CD4-positive, alpha-beta T cell (primary cell): ENCODE results near the gene REEP1. TPM values are rescaled to one million over a fixed set of nuclear protein-coding genes. Genes with fewer than 3 reads are reported as not detected.

Experiments
- ATAC-seq: fragments of 200-7000 bp; cut with Tn5 transposase; one replicate; pipeline ENCODE4 v1.10.0; 2022; ENCODE audit warnings: mild to moderate bottlenecking; ENCODE audit not compliant: poor library complexity
- CTCF ChIA-PET: fragments of 350-600 bp; sonication (Branson Sonifier 250); formaldehyde crosslinking; loops from one replicate; lab custom pipeline; 2021; ENCODE audit warnings: antibody characterized with exemption, inconsistent platforms; lab: Charles Lee
- POLR2A ChIA-PET: fragments of 350-600 bp; sonication (Branson Sonifier 250); formaldehyde crosslinking; loops from one replicate; lab custom pipeline; 2021; ENCODE audit warnings: antibody characterized with exemption, inconsistent platforms; lab: Charles Lee
- DNase-seq, 14 experiments: peaks; one replicate each; pipeline ENCODE4 v3.0.0-alpha.2; 2013 to 2020; ENCODE audit warnings: mixed read lengths in 2 of 14
- H3K27ac ChIP-seq, 2 donors: one replicate each; pipeline versions ENCODE4 v1.5.1 to v1.7.0; 2013; ENCODE audit warnings: low read length in 2 of 2, low read depth in 1 of 2, mild to moderate bottlenecking in 1 of 2
- H3K27me3 ChIP-seq, 2 experiments: 1 replicate in 1 of 2; 2 replicates in 1 of 2; pipeline versions ENCODE4 v1.6.1 to v1.7.0; 2013; ENCODE audit warnings: low read length in 2 of 2, control low read depth in 1 of 2, mild to moderate bottlenecking in 1 of 2, moderate library complexity in 1 of 2; ENCODE audit not compliant: insufficient read depth in 2 of 2, control insufficient read depth in 1 of 2
- H3K36me3 ChIP-seq: one replicate; pipeline ENCODE4 v1.6.1; 2013; ENCODE audit warnings: low read length, control low read depth; ENCODE audit not compliant: insufficient read depth
- H3K4me1 ChIP-seq: one replicate; pipeline ENCODE4 v1.6.1; 2013; ENCODE audit warnings: low read length, control low read depth; ENCODE audit not compliant: insufficient read depth
- H3K4me3 ChIP-seq: one replicate; pipeline ENCODE4 v1.5.1; 2013; ENCODE audit warnings: mild to moderate bottlenecking, low read length, moderate library complexity
- H3K9me3 ChIP-seq, 2 experiments: 1 replicate in 1 of 2; 2 replicates in 1 of 2; pipeline versions ENCODE4 v1.6.1 to v1.7.0; 2013; ENCODE audit warnings: low read length in 2 of 2, mild to moderate bottlenecking in 2 of 2, control low read depth in 1 of 2, moderate library complexity in 1 of 2; ENCODE audit not compliant: control insufficient read depth in 1 of 2, insufficient read depth in 1 of 2
- H3K27ac Mint-ChIP-seq: one replicate; pipeline ENCODE4 v1.8.0; 2020; ENCODE audit warnings: mixed read lengths
- H3K27me3 Mint-ChIP-seq: one replicate; pipeline ENCODE4 v1.8.0; 2021; ENCODE audit warnings: mixed read lengths
- H3K36me3 Mint-ChIP-seq: one replicate; pipeline ENCODE4 v1.8.0; 2021; ENCODE audit warnings: low read depth, mixed read lengths
- H3K4me1 Mint-ChIP-seq: one replicate; pipeline ENCODE4 v1.8.0; 2021; ENCODE audit warnings: low read depth, mixed read lengths
- H3K4me3 Mint-ChIP-seq: one replicate; pipeline ENCODE4 v1.8.0; 2020; ENCODE audit warnings: mild to moderate bottlenecking, mixed read lengths
- H3K9me3 Mint-ChIP-seq: one replicate; pipeline ENCODE4 v1.8.0; 2020; ENCODE audit warnings: mixed read lengths
- CTCF ChIP-seq: fragments of 200-600 bp; IDR thresholded peaks from one replicate; pipeline ENCODE4 v1.8.0; 2022; ENCODE audit warnings: antibody characterized with exemption, mild to moderate bottlenecking
- intact Hi-C, 2 experiments: fragments of 100-400 bp; cut with DNase I in 1 of 2; cut with micrococcal nuclease in 1 of 2; formaldehyde crosslinking; loops; one replicate each; pipeline versions ENCODE4 v1.15.1 to v1.9.0; 2023 to 2025; cut with DNase I, micrococcal nuclease
- total RNA-seq, 174 experiments: library from RNA in 2 of 174; stranded (reverse) in 2 of 174; gene quantifications; one replicate each; pipeline ENCODE4 v1.2.3 and lab custom pipeline; 2021 to 2026

REEP1 gene
- total RNA-seq, 2 experiments from 2014 or later, result not detected

DNA sequence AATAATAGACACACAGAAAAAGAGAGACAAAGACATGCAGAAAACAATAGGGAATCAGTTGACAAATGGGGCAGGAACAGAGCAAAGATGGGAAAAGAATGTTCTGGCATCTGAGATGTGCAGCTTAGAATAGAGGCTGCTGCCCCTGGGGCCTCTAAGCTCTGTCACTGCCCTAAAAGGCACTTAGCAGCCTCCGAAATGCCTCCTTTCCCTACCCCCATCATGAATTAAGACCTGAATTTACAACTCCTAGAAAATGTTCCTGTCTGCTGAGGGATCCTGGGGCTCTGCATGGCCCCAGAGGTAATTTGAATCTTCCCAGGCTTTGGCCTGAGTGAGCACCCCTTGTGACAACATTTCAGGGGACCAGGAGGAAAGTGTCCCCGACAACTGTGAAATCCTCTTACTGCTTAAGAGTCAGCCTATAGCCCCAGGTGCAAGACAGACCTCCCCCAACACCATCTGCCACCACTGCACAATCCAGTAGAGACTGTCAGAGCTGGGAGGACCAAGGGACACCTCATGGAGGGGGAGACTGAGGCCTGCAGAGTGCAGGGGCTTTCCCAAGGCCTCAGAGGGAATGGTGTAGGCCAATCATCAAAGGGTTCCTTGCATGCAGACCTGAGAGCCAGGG lies 113.4 kb downstream of the REEP1 start:
- no peaks in the 10 kb centered on the region for H3K36me3 ChIP-seq
- intact Hi-C loops, result loop anchor here in 1 of 2 experiments (10.0 kb wide), 1 partner anchor 221 kb away; the partner anchor contains the start of gene KDM3A
- CTCF ChIA-PET, result no interaction called here
- ATAC-seq (no peak), DNase-seq (no peak)
- H3K4me3 Mint-ChIP-seq, result no peak overlapping the region
- H3K27ac ChIP-seq, result no peak overlapping the region
- no peaks in the 10 kb centered on the region for H3K36me3 Mint-ChIP-seq
- H3K4me3 ChIP-seq, result no peak overlapping the region
- no peaks in the 10 kb centered on the region for H3K9me3 ChIP-seq
- no peaks in the 10 kb centered on the region for H3K27me3 ChIP-seq
- POLR2A ChIA-PET, result interaction anchor here (1.9 kb wide), 1 partner anchor 218 kb away, joined by 23 read pairs; the partner anchor contains the start of gene KDM3A
- no peaks in the 10 kb centered on the region for H3K9me3 Mint-ChIP-seq
- H3K27ac Mint-ChIP-seq, result peak overlapping the region; percentile 85
- peaks cover 21% of the 10 kb centered on the region for H3K4me1 Mint-ChIP-seq
- no peak for TF ChIP-seq CTCF
- peaks cover 11% of the 10 kb centered on the region for H3K4me1 ChIP-seq
- H3K27me3 Mint-ChIP-seq, result no peaks in the 10 kb centered on the region

DNA sequence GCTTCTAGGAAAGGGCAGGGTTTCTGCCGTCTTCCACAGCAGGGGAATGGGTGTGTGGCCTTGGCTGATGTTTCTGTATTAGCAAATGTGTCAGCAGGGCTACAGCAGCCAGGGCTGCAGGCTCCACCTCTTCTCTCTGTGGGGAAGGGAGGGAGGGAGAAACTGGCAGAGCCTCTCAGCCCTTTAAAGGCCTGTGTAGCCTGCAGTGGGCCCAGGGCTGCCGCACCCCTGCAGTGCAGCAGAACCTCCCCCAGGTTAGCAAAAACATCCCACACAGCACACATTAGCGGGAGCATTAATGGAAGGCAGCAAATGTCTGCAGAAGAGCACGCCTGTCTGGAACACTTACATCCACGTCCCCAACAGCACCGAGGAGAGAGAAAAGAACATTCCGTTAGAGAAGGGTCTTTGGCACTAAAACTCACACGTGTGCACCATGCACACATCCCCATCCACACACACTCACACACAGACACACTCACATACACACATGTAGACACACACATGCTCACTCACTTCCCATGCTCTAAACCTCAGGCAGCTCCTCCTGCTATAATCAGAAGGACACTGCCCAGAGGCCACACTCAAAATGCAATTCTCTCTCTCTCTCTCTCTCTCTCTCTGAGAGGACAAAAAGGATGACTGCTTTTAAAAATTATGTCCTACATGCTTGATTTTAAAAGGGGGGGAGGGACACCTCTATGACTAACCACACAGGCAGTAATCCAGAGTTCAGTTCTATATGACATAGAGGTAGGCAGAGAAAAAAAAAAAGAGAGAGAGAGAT lies 114.1 kb downstream of the REEP1 start:
- Histone ChIP-seq H3K27me3 (no peaks in the 10 kb centered on the region), H3K9me3 (no peaks in the 10 kb centered on the region), H3K4me3 (no peak overlapping the region), H3K4me1 (peaks cover 14% of the 10 kb centered on the region), H3K27ac (no peak overlapping the region), H3K36me3 (no peaks in the 10 kb centered on the region)
- DNase-seq (no peak), ATAC-seq (no peak)
- peaks cover 21% of the 10 kb centered on the region for H3K4me1 Mint-ChIP-seq
- POLR2A ChIA-PET, result no interaction called here
- intact Hi-C loops, result loop anchor here in 1 of 2 experiments (10.0 kb wide), 1 partner anchor 221 kb away; the partner anchor contains the start of gene KDM3A
- no peaks in the 10 kb centered on the region for H3K36me3 Mint-ChIP-seq
- TF ChIP-seq CTCF, result no peak
- H3K27ac Mint-ChIP-seq, result no peak overlapping the region
- no peaks in the 10 kb centered on the region for H3K9me3 Mint-ChIP-seq
- no peaks in the 10 kb centered on the region for H3K27me3 Mint-ChIP-seq
- CTCF ChIA-PET, result no interaction called here
- H3K4me3 Mint-ChIP-seq, result no peak overlapping the region

GRCh38 chr2:86221066-86221684 lies 116.3 kb downstream of the REEP1 start:
- H3K27me3 Mint-ChIP-seq, result no peaks in the 10 kb centered on the region
- no peak overlapping the region for H3K27ac ChIP-seq
- no peak overlapping the region for H3K4me3 Mint-ChIP-seq
- CTCF ChIA-PET, result interaction anchor here (0.7 to 1.1 kb wide), 2 partner anchors 20 to 148 kb away, joined by 3 read pairs; no protein-coding TSS in a partner anchor
- H3K4me1 Mint-ChIP-seq, result peaks cover 28% of the 10 kb centered on the region
- TF ChIP-seq CTCF, result peak; percentile 79
- no peak overlapping the region for H3K27ac Mint-ChIP-seq
- POLR2A ChIA-PET, result interaction anchor here (0.7 to 2.8 kb wide), 6 partner anchors 12 to 247 kb away, joined by 3 to 29 read pairs (median 4); partner anchors contain the start of gene KDM3A
- no peaks in the 10 kb centered on the region for H3K36me3 ChIP-seq
- intact Hi-C loops, result loop anchor here (1.0 to 10.0 kb wide), 4 partner anchors 147 to 224 kb away; partner anchors contain the start of gene KDM3A (in 1 of the 2)
- peaks cover 18% of the 10 kb centered on the region for H3K4me1 ChIP-seq
- ATAC-seq (peak; percentile 69), DNase-seq (peak in 13 of 14 experiments; percentile 17 to 77 (median 47))
- H3K4me3 ChIP-seq, result no peak overlapping the region
- H3K9me3 ChIP-seq, result peaks cover 0 to 4% of the 10 kb centered on the region in 2 experiments
- H3K9me3 Mint-ChIP-seq, result no peaks in the 10 kb centered on the region
- no peaks in the 10 kb centered on the region for H3K36me3 Mint-ChIP-seq
- H3K27me3 ChIP-seq, result no peaks in the 10 kb centered on the region
